ENCODE measurements around the gene PPP2R2C.

- TF ChIP-seq CTCF (conservative IDR thresholded peaks at IDR 0.05; ENCODE audit: low read length) (no peak), EZH2phosphoT487 (IDR thresholded peaks at IDR 0.05; ENCODE audit: borderline replicate concordance, low read depth, low read length) (no peak)
Observed at GRCh38 chr4:6350646-6351045, 121.8 kb downstream of the PPP2R2C start.

All from OCI-LY7 (cell line).